ENCODE data around the gene LITAFD.
"Not testable (repeated sequence)": the region's sequence is repeated elsewhere in the genome, so short reads cannot be mapped to it uniquely, and the experiment has no call there.

The LITAFD gene

DNA sequence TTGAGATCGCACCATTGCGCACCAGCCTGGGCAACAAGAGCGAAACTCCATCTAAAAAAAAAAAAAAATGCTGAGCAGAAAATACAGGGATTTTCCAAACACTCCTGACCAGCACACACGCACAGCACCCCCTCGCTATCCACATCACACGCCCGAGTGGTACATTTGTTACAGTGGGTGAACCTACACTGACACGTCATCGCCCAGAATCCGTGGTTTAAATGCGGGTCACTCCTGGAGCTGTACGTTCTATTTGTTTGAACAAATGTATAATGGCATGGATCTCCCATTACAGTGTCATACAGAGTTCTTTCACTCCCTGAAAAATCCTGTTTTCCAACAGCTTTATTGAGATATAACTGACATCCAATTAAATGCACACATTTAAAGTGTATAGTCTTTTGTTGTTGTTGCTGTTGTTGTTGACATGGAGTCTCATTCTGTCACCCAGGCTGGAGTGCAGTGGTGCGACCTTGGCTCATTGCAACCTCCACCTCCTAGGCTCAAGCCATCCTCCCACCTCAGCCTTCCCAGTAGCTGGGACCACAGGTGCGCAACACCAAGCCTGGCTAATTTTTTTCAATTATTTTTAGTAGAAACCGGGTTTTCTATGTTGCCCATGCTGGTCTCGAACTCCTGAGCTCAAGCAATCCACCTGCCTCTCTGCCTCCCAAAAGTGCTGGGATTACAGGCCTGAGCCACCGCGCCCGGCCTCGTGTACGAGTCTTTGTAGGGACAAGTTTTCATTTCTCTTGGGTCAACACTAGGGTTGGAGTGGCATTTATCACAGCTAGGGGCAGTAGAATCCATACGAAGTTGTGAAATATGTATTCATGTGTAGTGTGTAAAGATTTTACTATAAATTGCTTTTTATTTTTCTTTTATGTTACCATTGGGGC is 8.9 kb upstream of the LITAFD start:
- no peak for DNase-seq

DNA sequence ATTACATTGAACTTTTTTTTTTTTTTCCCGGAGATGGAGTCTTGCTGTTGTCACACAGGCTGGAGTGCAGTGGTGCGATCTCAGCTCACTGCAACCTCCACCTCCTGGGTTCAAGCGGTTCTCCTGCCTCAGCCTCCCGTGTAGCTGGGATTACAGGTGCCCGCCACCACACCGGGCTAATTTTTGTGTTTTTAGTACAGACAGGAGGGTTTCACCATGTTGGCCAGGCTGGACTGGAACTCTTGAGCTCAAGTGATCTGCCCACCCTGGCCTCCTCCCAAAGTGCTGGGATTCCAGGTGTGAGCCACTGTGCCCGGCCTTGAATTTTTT is 8.3 kb upstream of the LITAFD start:
- DNase-seq: not testable (repeated sequence)

DNA sequence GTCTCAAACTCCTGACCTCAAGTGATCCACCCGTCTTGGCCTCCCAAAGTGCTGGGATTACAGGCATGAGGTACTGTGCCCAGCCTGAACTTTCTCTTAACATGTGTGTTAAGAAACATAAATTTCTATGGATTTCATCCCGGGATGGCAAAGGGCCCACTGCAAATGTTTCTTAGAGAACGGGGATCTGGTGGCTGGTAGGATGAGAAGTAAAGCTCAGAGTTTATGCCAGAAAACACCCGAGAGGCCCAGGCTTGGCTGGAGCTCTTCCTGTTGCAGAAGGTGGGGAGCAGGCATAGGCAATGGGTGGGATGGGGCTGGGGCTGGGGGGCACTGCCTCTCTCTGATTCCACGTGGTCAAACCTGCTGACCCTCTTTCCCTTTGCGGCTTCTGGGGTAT is 7.8 kb upstream of the LITAFD start:
- DNase-seq: no peak

DNA sequence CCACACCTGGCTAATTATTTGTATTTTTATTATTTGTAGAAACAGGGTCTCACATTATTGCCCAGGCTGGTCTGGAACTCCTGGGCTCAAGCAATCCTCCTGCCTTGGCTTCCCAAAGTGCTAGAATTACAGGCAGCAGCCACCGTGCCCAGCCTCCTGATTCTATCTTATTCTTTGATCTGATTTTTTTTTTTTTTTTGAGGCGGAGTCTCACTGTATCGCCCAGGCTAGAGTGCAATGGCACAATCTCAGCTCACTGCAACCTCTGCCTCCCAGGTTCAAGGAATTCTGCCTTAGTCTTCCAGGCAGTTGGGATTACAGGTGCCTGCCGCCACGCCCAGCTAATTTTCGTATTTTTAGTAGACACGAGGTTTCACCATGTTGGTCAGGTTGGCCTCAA is 6.8 kb upstream of the LITAFD start:
- DNase-seq: not testable (repeated sequence)

DNA sequence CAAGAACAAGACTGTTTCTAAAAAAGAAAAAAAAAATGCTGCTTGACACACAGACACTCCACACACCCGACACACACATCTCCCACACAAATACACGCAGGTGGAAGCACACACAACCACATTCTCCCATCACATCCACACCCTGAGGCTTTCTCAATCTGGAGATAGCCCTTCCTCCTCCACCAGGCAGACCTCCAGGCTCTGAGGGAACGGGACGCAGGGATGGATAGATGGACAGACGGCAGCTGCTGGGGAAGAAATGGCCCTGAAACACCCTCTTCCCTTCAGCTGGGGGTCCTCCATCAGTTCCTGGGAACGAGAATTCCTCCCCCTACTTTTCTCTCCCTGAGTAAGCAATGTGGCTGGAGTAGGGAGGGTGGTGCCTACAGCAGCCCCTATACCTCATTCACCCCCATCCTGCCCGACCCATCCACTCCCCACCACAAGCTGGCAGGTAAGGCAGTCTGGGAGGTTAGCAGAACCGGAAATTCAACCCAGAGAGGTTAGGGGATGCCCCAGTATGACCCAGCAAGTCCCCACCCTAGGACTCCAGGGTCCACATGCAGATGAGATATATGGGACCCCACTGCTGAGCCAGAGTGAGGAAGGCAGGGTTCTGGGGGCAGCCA is 4.1 kb upstream of the LITAFD start:
- DNase-seq: no peak

DNA sequence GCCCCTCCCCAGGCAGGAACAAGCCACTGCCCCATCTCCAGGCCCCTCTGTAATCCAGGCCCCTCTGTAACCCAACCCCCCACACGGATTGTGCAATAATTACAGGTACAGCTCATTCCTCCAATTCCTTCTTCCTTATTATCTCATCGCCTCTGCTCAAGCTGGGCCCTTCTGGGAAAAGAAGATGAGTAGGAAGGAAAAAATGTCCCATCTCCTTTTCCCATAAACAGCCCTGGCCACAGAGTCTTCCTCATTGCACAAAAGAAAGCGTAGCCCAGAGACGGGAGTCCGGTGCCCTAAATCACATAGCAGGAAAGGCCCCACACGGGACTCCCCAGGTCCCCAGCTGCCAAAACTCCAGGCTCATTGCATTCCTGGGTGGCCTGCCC is 3.6 kb upstream of the LITAFD start:
- DNase-seq: no peak

DNA sequence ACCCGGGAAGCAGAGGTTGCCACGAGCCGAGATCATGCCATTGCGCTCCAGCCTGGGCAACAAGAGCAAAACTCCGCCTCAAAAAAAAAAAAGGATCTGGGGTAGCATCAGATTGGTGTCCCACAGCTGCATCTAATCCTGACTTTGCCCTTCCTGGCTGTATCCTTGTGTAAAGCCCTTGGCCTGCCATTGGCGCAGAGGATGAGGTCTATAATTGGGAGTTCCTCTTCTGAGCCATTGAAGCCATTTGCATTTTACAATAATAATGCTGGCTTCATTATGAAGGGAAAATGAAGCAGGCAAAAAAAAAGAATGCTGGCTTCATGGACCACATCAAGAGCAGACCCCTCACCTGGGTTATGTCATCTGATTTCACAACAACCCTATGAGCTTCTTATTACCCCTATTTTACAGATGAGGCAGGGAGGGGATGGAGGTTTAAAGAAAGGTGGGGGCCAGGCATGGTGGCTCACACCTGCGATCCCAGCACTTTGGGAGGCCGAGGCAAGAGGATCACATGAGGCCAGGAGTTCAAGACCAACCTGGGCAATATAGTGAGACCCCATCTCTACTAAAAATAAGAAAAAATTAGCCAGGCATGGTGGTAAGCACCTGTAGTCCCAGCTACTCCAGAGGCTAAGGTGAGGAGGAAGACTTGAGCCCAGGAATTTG is 1.2 kb upstream of the LITAFD start:
- no peak for DNase-seq

DNA sequence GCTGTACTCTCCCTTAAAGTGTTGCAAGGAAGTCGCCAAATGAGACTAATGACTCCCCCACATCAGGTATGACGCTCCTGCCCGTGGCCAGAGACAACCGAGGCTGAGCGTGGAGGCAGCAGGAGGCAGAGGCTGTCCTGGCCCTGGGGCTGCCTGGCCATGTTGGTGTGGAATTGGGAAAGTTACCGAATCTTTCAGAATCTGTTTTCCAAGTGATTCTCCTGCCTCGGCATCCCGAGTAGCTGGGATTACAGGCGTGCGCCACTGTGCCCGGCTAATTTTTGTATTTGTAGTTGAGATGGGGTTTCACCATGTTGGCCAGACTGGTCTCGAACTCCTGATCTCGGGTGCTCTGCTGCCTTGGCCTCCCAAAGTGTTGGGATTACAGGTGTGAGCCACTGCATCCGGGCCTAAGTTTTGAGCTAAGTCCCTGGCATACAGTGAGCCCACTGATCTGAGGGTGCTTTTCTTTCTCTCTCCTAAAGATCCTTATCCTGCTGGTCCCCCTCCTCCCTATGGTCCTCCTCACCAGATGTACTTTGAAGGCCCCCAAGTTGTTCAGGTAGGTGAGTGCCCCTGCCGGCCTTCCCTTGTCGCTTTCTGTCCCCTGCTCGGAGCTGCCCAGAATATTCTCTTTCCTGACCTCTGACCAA is 700 bp downstream of the LITAFD start:
- no peak for DNase-seq

DNA sequence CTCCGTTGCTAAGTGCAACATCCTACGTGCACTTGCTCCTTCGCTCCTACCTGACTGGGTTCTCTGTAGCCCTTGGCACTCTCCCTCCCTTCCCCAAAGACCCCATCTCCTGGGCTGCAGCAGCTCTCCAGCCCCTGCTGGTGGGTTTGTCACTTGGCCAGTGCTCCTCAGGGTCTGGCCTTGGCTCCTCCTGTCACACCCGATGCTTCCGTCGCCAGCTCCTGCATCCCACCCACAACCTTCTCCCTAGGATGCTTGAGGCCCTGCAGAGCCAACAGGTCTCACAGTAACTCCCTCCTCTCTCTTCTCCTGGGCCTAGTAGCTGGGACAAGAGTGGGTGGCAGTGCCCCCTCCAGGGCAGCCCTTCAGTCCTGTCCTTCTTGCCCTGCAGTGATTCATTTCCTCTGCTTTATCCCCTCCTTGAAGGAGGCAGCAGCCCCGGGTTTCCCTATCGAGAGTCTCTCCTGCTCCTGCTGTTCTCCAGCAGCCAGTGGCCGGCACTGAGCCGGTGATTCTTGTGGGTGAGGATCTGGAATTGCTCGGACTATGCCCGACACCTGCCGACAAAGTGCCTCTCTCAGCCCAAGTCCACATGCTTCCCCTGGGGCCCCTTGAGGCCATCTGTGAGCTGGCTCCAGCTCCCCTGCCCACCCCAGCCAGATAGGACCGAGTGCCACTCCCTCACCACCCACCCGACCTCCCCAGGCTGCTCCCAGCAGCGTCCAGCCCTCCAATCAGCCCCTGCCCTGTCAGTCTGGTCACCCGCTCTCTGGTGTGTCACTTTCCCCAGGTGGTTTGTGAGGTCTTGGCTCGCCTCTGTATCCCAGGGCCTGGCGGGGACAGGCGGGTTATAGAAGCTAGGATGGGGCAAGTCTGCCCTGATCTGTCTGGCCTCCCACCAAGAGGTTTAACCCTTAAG is 3.8 kb downstream of the LITAFD start:
- DNase-seq: no peak

DNA sequence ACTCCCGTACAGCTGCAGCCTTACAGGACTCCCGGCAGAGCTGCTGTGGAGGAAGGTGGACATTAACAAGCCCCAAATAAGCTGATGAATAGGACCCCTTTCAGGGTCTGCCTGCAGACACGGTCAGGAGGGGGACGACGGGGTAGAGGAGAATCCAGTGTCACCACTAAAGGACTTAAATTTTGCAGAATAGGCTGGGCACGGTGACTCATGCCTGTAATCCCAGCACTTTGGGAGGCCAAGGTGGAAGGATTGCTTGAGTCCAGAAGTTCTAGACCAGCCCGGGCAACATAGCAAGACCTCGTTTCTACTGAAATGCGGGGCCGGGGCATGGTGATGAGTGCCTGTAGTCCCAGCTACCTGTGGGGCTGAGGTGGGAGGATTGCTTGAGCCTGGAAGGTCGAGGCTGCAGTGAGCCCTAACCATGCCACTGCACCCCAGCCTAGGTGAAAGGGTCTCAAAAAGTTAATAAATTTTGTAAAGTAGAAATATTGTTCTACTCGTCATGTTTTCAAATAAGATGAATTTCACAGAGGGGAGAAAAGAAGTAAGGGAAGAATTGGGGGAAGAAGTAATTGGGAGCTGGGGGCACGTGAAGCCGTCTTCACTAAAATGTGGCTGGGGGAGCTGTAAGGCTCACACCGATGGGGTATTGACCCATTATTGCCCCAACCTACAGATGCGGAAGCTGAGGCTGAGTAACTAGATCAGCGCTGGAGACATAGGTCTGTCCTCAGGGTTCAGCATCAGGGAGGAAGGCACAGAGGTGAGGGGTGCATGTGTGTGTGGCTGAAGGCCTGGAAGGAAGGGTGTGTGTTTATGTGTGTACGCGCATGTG is 4.7 kb downstream of the LITAFD start:
- DNase-seq: no peak

DNA sequence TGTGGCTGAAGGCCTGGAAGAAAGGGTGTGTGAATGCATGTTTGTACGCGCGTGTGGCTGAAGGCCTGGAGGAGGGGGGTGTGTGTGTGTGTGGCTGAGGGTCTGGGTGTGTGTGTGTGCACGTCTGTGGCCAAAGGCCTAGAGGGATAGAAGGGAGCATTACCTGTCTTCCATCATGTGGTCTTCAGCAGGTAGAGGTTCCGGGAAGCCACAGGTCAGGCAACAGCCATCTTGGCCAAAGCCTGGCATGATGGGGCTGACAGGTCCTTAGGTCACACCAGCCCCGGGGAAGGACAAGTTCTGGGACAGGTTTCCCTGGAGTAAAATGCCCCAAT is 5.2 kb downstream of the LITAFD start:
- DNase-seq: no peak

DNA sequence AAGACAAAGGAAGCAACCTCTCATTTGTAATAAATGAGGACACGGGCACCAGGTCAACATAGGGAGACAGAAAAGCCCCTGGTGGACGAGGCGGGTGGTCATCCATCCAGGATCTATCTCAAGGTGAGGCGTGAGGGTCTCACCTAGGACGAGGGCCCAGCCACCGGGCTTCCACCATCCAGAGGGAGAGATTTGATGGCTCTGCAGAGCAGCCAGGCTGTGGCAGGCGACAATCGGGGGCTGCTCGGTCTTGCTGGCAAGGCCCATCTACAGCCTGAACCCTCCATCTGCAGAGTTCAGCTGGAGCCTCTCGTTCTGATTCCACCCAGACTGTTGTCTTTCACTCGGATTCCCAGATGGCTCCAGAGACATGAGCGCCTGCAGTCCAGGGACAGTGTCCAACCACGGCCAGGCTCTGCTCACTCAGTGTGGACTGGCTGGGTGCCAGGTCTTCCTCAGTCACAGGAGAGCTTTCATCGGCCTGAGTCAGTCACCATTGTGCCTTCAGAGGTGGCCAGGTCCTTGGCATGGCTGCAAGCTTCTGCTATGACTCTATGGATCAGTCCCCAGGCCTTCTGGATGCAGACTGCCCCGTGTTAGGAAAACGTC is 5.9 kb downstream of the LITAFD start:
- no peak for DNase-seq

DNA sequence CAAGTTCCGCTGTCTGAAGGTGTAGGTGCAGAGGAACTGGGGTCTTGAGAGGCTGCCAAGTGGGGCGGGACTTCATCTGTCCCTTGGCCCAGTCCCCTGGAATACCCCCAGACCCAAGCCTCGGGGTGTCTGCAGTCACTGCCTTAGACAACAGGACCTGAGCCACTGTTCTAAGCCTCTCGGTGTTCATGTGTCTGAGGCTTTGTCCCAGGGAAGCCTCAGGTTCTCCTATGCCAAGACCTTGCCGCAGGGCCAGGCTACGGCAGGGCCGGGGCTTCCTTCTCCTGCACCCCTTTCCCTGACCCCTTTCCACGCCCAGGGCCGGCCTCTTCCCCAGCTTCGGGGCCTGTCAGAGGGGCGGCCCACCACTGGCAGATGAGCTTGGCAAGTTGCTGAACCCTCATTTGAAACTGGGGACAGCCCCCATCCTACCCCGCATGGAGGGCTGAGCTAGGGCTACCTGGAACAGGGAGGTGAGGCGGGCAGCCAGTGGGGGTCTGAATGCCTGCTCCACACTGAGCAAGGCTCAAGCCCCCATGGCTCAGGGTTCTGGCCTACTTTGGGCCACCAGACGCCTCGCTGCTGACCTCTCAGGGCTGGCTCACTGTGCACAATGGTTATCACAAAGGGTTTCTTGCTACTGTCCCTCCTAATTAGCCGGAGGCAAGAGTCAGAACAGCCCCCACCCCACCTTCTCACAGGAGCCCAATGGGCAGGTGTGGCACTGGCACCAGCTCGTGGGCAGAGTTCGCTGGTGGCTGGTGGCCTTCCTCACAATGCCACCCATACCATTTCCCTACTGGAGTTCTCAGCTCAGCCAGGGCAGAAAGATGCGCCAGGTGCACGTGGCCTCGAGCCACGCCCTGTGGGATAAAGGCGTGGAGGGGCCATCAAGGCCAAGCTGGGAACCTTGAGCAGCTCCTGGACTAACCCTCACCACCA is 7.1 kb downstream of the LITAFD start:
- no peak for DNase-seq

DNA sequence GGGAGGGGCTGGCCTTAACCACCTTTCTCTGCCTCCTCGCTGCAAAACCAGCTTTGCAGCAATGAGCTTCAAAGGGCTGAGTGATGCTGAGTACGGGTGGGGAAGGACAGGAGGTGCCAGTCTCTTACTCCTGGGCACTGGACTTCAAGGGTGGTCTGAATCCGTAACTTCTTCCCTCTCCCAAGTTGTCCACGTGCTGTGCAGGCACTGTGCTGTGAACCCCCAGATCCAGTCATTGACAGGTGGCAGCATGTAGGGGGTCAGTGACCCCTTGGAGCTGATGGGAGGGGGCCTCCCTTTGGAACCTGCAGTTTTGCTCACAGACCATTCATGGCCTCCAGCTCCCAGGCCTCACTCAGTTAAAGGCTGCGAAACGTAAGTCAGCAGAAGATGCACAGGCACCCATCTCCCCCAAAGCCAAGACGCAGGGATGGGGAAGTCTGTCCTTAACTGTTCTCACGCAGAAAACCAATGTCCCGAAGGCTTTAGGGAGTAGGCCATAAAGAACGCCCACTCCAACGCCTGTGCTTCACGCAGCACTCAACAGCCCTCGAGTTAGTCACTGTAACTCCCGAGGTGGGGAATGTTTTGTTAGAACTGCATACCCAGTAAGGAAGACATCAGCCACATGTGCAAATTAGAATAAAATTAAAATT is 7.9 kb downstream of the LITAFD start:
- no peak for DNase-seq

DNA sequence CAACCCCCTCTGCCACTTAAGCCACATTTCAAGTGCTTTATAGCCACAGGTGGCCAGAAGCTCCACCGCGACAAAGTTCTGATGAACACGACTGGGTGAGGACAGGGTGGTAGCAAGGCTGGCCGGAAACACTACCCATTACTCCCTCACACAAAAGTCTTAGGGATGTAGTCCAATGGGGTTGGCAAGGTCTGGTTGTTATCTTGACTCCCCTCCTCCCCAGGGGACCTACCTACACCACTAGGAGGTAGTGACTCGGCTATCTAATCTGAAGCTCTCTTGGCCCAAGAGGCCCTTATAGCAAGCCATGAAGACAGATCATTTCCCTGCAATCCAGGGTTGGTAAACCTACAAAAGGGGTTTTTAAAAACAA is 8.4 kb downstream of the LITAFD start:
- no peak for DNase-seq

DNA sequence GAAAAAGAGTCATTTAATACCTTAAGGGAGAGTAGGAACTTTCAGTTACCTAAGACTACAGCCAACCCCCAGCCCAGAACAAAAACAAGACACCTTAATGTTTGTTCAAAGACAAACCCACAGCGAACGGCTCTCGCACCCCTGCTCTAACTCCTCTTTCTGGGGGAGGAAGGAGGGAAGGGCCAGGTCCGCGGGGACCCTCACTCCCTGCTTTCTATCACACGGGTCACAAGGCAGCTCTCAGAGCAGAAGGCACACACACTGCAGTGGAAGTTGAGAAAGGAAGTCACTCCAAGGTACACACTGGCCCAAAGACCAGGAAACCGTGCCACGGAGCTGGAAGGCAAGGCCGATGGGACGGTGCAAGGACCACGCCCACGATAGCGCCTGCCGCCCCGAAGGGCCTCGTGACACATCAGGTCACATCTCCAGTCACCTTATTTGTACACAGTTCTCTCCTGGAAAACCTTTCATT is 10.0 kb downstream of the LITAFD start:
- no peak for DNase-seq

DNA sequence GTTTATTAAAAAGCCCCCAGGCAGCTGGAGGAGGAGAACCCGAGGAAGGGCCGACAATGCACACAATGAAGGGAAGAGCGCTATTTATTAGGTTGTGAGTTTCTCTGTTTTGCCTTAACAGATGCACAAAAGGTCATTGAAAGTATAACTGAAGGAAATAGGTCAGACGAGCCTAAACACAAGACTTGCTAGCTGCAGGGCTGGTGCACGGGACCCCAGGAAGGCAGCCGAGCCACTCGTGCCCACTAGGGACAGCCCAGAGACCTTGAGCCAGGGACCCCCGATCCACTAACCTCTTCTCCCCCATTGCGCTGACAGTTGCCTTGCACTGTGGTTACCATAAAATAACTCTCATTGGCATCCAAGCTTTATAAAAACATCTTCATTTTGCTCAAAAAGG is 11.3 kb downstream of the LITAFD start:
- no peak for DNase-seq

DNA sequence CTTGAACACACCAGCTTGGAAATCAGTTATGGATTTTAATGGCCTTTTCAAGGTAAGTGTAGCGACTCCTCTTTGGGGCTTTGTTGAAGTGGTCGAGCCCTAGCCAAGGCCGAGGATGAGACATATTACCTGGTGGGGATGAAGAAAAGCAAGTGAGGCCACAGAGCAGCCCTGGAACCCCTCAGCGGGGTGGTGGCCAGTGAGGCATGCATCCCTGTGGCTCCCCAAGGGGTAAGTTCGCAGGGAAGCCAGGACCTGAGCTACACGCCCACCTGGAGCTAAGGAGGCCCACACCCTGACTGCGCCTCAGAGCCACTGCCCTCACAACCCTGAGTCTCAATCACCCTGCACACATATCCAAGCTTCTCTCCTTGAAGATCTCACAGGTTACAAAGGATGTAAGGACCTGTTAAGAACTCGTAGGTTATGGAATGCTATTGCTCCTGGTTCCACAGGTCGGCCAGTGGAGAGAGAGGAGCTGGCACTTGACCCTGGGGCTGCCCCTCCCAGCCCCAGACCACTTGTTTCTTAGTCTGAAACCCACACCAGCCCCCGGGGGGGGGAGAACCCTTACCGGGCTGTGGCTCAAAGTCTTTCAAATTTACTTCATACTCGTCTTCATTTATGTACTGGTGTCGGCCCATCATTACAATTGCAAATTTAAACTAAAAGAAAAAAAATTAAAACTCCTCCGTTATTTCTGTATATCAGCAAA is 12.0 kb downstream of the LITAFD start:
- DNase-seq: no peak
